Measurements from ENCODE around the gene EVI5L. TPM values are rescaled to one million over a fixed set of nuclear protein-coding genes. Genes with fewer than 3 reads are reported as not detected.

EVI5L gene
- total and polyA plus RNA-seq, 2 of the 13 experiments (the other 11 are each of a cell fraction or from before 2014, with no cell fraction given): 1.7 to 2.4 TPM

GRCh38 chr19:7871437-7872305 is 41.7 kb downstream of the EVI5L start (continued):
- peak; percentile 71; the same call in 1 of the 2 replicates for TF ChIP-seq SP1 (IDR thresholded peaks at IDR 0.05)
- peak; percentile 86 for TF ChIP-seq SP1 (CRISPR knock-in tag; IDR thresholded peaks at IDR 0.05)
- TF ChIP-seq REL (CRISPR knock-in tag; conservative IDR thresholded peaks at IDR 0.05): no peak
- TF ChIP-seq ZNF34 (CRISPR knock-in tag; IDR thresholded peaks at IDR 0.05; ENCODE audit: borderline replicate concordance): 0 out of 2 replicates have a peak, but pooled peaks have one; percentile 28
- 0 out of 2 replicates have a peak, but pooled peaks have one; percentile 18 for TF ChIP-seq ZNF792 (CRISPR knock-in tag; IDR thresholded peaks at IDR 0.05)
- TF ChIP-seq MED8 (CRISPR knock-in tag; IDR thresholded peaks at IDR 0.05; ENCODE audit: insufficient replicate concordance): no peak
- TF ChIP-seq ZFX (CRISPR knock-in tag; IDR thresholded peaks at IDR 0.05; ENCODE audit: low read depth): peak; percentile 39; the same call in 1 of the 2 replicates
- TF ChIP-seq NR2F2 (IDR thresholded peaks at IDR 0.05; ENCODE audit: borderline replicate concordance, low read depth): no peak
- no peak for TF ChIP-seq PAF1 (CRISPR knock-in tag; IDR thresholded peaks at IDR 0.05)
- TF ChIP-seq ZFP36L1 (CRISPR knock-in tag; IDR thresholded peaks at IDR 0.05): peak; percentile 57; the same call in 1 of the 2 replicates
- peak; percentile 36 for TF ChIP-seq SRSF1 (optimal IDR thresholded peaks at IDR 0.05; ENCODE audit: low read depth, low read length)
- TF ChIP-seq LCORL (IDR thresholded peaks at IDR 0.05): no peak
- TF ChIP-seq LCORL (CRISPR knock-in tag; IDR thresholded peaks at IDR 0.05): peak; percentile 84
- peak; percentile 68; the same call in 1 of the 2 replicates for TF ChIP-seq MTF2 (CRISPR knock-in tag; IDR thresholded peaks at IDR 0.05; ENCODE audit: borderline replicate concordance)
- peak; percentile 91 for TF ChIP-seq SP4 (CRISPR knock-in tag; IDR thresholded peaks at IDR 0.05)
- TF ChIP-seq MTERF4 (CRISPR knock-in tag; IDR thresholded peaks at IDR 0.05): 0 out of 2 replicates have a peak, but pooled peaks have one; percentile 74
- 0 out of 2 replicates have a peak, but pooled peaks have one; percentile 17 for TF ChIP-seq SOX13 (IDR thresholded peaks at IDR 0.05)
- TF ChIP-seq SOX13 (CRISPR knock-in tag; conservative IDR thresholded peaks at IDR 0.05 in 1 of 2, IDR thresholded peaks at IDR 0.05 in 1 of 2): no peak
- peak; percentile 92 for TF ChIP-seq TFAP4 (IDR thresholded peaks at IDR 0.05; ENCODE audit: borderline replicate concordance, low read depth)
- TF ChIP-seq HNRNPLL (IDR thresholded peaks at IDR 0.05; ENCODE audit: low read depth, low read length, poor library complexity, severe bottlenecking): peak; percentile 55
- peak; percentile 59 for TF ChIP-seq SAP130 (CRISPR knock-in tag; IDR thresholded peaks at IDR 0.05; ENCODE audit: low read depth)
- peak; percentile 41 for TF ChIP-seq ZFY (CRISPR knock-in tag; IDR thresholded peaks at IDR 0.05)
- no peak for TF ChIP-seq ZNF512B (CRISPR knock-in tag; IDR thresholded peaks at IDR 0.05; ENCODE audit: borderline replicate concordance)
- peak; percentile 31; the same call in 1 of the 2 replicates for TF ChIP-seq PHF8 (CRISPR knock-in tag; IDR thresholded peaks at IDR 0.05)
